Right forelimb (tissue), 1 donor: ENCODE data around the gene NPIPB8.
"Not testable (repeated sequence)": the region's sequence is repeated elsewhere in the genome, so short reads cannot be mapped to it uniquely, and the experiment has no call there.

Source experiments
- DNase-seq: peaks from one replicate; pipeline ENCODE4 v3.0.0-alpha.2; 2018

NPIPB8 gene

DNA sequence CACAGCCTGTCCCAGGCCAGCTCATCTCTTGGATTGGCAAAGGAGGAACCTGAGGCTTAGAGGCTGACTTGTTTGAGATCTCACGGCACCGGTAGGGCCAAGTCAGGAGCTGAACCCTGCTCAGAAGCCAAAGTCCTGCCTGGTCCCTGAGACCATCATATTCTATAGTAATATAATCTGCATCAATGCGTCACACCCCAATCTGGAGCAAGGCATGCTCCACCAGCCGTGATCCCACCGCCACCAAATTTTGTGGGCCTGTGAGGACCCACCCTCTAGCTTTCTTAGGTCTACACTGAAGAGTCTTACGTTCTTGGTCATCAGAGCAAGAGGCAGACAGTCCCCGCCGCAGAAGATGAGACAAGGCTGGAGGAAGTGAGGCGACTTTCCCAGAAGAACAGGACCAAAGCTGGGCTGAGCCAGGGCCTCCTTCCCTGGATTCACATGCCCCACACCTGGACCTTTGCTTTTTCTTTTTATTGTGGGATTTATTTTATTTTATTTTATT, 30.7 kb upstream of the NPIPB8 start:
- no peak for DNase-seq

DNA sequence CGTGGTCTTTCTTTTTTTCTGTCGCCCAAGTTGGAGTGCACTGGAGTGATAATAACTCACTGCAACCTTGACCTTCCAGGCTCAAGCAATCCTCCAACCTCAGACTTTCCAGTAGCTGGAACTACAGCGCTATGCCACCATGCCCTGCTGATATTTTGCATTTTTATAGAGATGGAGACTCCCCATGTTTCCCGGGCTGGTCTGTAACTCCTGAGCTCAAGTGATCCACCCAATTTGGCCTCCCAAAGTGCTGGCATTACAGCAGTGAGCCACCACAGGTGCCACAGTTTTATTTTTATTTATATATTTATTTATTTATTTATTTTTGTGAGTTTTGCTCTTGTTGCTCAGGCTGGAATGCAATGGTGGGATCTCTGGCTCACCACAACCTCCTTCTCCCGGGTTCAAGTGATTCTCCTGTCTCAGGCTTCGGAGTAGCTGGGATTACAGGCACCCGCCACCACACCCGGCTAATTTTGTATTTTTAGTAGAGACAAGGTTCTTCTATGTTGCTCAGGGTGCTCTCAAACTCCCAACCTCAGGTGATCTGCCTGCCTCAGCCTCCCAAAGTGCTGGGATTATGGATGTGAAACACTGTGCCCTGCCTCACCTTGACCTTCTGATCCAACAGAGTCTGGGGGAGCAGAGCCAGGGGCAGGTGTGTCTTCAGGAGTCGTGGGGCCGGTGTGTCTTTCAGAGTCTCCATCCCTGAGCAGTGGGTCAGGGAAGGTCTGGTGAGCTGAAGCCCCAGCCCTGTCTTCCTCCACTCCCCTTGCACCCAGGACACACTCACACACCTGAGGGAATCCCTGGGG, 30.0 kb upstream of the NPIPB8 start:
- not testable (repeated sequence) for DNase-seq

DNA sequence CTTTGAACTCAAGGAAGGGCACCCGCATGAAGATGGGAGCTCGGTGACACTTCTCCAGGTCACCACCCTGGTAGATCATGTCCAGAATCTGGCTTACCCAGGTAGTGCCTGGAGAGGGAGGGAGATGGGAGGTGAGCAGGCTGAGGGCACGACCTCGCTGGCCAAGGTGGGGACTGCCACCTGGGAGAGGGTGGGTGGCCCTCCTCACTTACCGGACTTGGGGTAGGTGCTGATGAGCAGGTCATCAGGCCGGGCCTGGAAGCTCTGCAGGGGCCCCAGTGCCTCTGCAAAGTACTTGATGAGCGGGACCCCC, 29.4 kb upstream of the NPIPB8 start:
- not testable (repeated sequence) for DNase-seq

DNA sequence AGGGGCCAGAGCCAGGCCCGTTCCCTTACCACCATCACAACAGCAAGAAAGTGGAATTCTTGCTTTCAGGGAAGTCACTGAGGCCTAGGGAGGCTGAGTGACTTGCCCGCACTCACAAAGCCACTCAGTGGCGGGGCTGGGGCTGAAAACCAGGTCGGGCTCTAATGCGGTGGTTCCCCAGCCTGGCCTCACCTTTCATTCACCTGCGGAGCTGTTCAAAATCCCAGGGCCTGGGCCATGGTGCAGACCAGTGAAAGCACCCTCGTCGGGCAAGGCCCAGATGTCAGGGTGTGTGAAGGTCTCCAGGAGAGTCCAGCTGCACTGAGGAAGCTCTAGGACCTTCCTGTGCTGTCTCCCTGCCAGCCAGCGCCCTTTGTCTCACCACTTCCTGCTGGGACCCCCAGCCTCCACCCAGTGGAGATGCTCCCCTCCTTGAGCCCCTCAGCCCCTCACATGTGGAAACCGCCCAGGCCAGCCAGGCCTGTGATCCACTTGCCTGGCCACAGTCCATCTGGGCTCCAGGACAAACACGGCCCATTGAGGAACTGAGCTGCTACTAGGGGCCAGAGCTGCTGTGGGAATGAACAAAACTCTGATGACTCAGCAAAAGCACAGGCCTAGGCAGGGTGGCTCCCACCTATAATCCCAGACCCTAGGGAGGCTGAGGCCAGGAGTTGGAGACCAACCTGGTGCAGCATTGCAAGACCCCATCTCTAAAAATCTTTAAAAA, 28.8 kb upstream of the NPIPB8 start:
- DNase-seq: not testable (repeated sequence)

DNA sequence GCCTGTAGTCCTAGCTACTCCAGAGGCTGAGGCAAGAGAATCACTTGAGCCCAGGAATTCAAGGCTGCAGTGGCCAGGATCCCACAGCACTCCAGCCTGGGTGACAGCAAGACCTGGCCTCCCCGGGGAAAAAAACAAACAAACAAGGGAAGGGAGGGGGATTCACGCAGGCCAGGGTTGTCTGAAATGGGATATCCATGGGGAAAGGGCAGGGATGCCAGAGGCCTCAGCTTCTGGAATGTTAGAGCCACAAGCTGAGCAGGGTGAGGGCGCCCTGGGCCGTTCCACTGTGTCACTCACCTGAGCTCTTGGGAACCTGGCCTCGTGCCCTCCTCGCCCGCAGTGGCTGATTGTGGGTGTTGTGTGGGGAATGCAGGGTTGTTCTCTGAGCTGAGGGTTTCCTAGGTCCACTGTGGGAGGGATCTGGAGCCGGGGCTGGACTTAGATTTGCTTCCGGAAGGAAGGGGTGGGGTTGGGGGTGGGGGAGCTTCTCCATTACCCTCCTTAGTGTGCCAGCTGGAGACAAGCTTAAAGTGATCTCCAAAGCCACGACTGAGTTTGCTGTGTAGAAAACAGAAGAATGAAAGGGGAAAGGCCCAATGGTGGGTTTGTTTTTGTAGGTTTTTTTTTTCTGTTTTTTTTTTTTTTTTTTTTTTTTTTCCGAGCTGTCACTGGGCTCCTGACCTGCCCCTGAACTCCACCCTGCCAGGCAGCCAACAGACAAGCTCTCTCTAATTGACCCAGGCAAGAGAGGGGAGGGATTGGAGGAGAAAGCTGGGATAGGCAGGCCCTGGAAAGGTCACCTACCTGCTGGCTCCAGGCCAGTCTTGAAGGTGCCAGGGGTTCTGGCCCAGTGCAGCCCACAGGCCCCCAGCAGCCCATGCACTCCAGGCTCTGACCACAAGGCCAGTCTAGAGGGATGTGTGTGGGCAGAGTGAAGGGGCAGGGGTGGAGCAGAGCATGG, 28.0 kb upstream of the NPIPB8 start, which contains the start of gene SULT1A1:
TSS of gene SULT1A1 (minus strand) at position 414 of the 964 bp plus-strand sequence. CDS start 1,189 bp downstream, outside the sequence.
- no peak for DNase-seq

DNA sequence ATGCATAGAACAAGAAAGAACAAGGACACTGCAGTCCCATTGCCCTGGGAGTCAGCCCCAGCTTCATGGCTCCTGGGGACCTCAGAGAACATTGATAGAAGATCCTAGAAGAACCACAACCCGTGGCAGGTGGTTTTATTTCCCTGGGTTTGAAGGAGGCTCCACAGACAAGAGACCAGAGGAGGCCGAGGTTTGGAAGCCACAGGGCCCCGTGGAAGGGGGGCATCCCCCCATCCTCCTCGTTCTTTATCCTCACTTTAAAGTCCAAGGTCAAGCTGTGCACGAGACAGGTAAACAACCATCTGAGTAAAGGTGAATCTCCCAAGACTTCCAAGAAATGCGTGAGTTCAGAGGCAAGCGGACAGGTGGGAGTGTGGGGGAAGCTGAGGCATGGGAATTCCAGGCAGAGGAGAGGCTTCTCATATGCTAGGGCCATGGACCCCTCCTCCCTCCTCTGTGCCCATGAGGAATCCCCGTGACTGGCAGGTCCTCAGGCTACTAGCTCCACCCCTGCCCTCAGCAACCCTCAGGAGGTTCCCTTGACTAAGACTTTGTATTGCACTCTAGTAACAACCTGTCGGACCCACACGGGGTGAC, 27.2 kb upstream of the NPIPB8 start:
- DNase-seq: no peak

DNA sequence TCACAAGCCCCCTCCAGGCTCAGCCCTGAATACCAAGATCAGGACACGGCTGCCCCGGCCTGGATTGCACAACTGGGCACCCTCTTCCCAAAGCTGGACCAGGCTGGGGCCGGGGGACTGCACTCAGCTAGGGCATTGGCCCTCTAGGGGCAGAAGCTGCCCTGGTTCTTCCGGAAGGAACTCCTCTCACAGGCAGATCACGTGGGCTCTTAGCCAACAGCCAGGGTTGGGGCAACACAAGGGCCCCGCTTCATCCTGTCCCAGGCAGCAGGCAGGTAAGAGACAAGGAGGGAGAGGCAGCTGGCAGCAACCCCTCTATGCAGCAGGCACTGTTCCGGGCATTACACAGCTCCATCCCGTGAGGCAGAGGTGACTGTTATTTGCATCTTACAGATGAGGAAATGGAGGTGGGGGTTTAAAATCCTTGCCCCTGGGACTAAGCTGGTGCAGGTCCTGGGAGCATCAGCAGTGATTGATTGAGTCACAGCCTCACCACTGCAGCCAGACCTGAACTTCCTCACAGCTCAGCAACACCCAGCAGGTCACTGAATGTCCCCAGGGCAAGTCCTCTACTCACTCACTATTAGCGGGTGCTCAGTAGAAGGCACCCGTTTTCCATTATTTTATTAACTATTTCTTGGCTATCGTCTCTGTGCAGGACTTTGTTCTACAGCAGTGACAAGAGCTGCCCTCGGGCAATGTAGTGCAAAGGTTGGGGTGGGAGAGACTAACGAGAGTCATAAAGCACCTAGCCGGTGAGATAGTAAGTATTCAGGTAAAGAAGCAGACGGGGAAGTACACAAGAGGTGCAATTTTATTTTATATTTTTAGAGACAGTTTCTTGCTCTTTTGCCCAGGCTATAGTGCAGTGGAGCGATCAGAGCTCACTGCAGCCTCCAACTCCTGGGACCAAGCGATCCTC, 25.2 kb upstream of the NPIPB8 start:
- not testable (repeated sequence) for DNase-seq

DNA sequence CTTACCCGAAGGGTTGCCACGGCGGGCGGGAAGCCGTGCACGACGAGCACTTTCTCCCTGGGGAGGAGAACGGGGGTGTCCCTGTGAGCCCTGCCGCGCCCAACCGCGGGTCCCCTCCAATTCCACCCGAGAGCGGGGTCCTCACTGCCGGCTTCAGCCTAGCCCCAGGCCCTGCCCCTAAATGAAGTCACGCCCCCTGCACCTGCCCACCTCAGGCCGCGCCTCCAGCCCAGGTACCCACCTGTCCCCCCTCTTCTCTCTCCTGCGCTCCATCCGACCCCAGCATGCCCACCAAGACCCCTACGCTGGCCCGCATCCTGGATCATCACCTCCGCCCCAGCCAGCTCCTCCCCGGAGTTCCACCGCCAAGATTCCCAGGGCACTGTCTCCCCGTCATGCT, 24.0 kb upstream of the NPIPB8 start:
- not testable (repeated sequence) for DNase-seq

DNA sequence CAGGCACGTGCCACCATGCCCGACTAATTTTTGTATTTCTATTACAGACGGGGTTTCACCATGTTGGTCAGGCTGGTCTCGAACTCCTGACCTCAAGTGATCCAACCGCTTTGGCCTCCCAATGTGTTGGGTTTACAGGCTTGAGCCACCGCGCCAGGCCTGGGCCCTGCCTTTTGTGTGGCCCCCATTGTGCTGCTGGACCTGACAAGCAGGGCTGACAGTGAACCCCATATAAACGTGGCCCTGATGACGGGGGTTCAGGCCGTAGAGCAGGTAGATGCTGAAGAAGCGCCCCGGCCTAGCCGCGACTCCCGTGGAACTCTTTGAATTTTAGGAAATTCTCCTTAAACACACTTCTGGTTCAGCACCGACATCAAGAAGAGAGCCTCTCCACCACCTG, 23.3 kb upstream of the NPIPB8 start:
- not testable (repeated sequence) for DNase-seq

DNA sequence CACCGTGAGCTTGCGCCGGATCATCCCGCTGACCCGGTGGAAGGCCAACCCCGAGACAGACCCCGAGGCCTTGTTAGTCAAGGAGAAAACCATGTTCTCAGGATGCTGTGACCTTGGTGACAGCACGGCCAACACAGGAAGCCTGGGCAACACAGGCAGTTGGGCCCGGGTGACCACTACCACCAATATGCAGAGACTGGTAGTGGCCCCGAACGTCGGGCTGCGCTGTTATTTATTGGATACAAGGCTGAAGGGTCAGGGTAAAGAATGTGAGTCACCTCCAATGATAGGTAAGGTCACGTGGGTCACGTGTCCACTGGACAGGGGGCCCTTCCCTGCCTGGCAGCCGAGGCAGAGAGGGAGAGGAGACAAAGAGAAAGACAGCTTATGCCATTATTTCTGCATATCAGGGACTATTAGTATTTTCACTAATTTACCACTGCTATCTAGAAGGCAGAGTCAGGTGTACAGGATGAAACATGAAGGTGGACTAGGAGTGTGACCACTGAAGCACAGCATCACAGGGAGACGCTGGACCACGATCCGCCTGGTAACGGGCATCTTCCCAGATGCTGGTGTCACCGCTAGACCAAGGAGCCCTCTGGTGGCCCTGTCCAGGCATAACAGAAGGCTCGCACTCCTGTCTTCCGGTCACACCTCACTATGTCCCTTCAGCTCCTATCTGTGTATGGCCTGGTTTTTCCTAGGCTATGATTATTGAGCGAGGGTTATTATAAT, 22.2 kb upstream of the NPIPB8 start:
- DNase-seq: not testable (repeated sequence)

DNA sequence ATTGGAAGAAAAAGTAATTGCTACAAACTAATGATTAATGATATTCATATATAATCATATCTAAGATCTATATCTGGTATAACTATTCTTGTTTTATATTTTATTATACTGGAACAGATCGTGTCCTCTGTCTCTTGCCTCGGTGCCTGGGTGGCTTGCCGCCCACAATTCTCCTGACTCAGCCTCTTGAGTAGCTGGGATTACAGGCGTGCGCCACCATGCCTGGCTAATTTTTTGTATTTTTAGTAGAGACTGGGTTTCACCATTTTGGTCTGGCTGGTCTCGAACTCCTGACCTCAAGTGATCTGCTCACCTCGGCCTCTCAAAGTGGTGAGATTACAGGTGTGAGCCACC, 21.7 kb upstream of the NPIPB8 start:
- not testable (repeated sequence) for DNase-seq

DNA sequence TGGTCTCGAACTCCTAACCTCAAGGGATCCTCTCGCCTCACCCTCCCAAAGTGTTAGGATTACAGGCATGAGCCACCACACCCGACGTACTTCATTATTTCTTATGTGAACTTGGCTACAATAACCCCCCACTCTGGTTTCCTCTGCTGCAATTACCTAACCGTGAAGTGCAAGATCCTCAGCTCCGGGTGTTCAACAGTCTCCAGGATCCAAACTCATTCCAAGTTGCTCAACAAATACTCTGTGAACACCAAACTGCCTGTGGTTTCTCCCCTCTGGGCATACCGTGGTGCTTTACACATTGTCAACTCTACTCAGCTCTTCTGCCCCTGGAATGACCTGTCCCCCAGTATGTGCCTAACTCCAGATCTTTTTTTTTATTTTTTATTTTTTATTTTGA, 21.2 kb upstream of the NPIPB8 start:
- no peak for DNase-seq

DNA sequence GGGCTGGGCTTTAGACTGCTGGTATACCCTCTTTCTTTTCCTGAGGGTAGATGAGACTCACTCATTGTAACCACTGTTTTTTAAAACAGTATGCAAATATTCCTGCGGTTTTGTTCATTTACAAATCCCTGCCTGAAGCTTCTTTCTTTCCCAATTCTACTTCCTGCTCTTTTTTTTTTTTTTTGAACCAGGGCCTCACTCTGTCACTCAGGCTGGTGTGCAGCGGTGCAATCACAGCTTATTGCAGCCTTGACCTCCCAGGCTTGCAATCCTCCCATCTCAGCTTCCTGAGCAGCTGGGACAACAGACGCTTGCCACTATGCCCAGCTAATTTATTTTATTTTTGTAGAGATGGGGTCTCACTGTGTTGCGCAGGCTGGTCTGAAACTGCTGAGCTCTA, 20.0 kb upstream of the NPIPB8 start:
- no peak for DNase-seq

DNA sequence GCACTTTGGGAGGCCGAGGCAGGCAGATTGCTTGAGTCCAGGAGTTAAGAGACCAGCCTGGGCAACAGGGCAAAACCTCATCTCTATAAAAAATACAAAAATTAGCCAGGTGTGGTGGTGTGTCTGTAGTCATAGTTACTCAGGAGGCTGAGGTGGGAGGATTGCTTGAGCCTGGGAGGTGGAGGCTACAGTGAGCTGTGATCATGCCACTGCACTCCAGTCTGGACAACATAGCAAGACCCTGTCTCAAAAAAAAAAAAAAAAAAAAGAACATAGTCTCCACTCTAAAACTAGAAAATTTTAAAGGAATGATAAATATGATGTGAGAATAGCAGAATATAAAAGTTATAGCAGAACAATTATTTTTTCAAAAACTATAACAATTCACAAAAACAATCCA, 17.5 kb upstream of the NPIPB8 start:
- not testable (repeated sequence) for DNase-seq

DNA sequence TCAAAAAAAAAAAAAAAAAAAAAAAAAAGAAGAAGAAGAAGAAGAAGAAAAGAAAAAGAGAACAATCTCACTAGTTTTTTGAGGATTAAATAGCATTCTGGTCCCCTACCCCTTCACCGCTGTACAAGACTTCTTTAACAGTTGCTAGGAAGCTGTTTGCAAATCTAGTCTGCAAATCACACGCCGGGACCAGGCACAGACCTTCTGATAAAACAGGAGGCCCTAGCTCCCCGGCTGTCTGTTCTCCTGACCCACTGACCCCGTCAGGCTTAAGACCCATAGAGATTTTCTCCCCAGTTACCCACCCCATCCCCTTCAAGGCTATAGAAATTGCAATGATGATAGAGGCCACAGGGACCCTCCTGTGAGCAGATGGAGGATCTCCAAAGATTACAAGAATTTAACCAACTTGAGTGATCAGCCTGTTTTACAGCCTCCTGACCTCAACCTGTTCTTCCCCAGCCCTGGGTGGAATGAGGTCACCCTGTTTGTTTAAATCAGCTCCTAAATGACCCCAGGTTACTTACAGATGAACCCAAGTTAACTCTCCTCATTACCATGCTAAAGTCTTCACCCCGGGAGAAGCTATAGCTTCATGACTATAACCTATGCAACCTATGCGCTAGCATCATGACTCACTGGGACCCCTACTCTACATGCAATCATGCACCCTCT, 16.2 kb upstream of the NPIPB8 start:
- DNase-seq: no peak

DNA sequence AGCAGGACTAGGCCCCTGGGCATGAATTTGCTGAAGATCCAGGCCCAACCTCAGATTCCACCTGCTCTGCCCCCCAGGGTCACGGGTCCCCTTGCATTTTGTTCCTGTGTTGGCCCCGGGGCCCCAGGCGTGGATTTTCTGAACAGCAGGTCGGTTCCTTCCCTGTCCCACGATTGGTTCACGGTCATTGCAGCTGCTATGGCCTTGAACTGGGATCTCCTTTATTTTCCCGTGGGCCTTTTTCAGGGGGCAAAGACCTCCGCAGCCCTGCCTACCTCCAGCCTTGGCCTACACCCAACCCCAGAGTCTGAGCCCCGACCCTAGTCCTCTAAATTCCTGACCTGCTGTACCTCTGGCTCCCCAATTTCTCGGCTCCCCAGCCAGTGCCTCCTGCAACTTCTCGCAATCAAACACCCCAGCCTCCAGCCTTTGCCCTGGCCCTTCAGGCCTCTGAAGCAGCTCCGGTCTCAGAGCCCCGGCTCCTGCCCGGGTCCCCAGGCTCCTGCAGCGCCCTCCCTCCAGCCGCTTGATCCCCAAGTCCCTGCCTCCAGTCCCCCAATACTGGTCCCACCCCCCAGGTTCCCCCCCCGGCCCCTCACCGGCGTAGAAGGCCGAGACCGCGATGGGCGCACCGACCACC, 15.2 kb upstream of the NPIPB8 start:
- not testable (repeated sequence) for DNase-seq

DNA sequence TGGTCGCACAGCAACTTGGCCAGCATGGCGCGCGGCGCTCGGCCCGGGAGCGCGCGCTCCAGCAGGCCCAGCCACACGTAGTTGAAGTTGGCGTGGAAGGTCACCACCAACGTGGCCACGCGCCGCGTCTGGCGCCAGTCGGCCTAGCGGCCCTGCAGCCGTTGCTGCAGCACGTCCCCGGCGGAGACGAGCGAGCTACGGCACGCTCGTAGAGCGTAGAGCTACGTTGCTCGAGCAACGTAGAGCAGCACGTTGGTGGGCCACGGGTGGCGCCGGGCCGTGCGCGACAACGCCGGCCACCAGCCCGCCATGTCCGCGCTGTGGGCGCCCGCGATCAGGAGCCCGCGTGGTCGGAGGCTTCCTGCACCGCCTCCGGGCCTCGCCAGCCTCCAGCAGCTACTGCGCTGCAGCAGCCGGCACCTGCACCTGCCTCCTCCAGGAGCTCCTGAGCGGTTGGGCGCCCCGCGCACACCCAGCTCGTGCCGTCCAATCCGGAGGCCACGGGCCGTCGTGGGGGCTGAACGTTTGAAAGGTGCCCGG, 14.6 kb upstream of the NPIPB8 start:
- peak; percentile 66 for DNase-seq

DNA sequence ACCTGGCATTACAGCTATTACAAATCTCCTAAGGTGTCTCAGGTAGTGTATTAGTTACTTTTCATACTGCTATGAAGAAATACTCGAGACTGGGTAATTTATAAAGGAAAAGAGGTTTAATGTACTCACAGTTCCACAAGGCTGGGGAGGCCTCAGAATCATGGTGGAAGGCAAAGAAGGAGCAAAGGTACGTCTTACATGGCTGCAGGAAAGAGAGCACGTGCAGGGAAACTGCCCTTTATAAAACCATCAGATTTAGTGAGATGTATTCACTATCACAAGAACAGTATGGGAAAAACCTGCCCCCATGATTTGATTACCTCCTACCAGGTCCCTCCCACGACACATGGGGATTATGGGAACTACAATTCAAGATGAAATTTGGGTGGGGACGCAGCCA, 7.0 kb upstream of the NPIPB8 start:
- not testable (repeated sequence) for DNase-seq
